ENCODE data around the gene FBF1. TPM values are rescaled to one million over a fixed set of nuclear protein-coding genes. Genes with fewer than 3 reads are reported as not detected.
"Not testable (repeated sequence)": the region's sequence is repeated elsewhere in the genome, so short reads cannot be mapped to it uniquely, and the experiment has no call there.

FBF1 gene
- total RNA-seq, 4 donors from 2014 or later = 41.7 to 49.7 (median 43.4) TPM

DNA sequence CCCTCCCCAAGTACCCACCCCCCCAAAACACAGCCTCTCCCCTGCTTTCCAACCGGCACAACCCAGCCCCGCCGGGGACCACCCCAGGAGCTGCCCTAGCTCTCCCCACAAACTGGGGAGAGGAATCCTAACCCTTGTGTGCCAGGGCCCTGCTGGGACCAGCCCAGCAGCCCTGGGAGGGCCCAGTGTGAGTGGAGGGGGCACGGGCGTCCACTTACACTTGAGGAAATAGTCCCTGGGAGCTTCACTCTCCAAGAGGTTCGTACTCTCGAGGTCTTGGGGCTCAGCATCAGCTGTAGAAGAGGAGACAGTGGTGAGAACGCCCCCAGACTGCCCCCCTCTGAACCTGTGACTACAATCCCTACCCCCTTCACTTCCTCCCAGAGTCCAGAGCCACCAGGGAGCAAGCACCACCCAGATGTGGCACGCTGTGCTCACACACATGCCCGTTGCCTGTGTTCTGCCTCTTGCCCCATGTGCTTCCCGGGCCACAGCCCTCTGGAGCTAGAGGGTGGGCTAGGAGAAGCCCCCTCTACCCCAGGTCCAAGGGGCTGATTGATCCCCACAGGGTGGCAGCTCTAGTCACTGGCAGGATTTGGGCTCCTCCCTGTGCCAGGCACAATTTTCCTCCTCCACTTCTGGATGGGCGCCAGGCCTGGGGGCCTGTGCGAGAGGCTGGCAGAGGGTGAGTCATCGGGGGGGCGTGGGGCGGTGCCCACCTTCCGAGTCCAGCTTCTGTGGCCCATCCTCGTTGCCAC is 65.5 kb downstream of the FBF1 start:
- H3K4me3 ChIP-seq (replicated peaks in 1 of 3) = peak overlapping the region in 1 of 3 donors; percentile 54
- peaks cover 0 to 6% of the 10 kb centered on the region in 2 donors for H3K36me3 ChIP-seq
- peak; percentile 45 to 76 for DNase-seq
- H3K27me3 ChIP-seq = no peaks in the 10 kb centered on the region
- H3K4me1 ChIP-seq = peaks cover 41 to 58% of the 10 kb centered on the region in 2 donors
- peak overlapping the region; percentile 91 to 93 (median 91) for H3K27ac ChIP-seq
- H3K9me3 ChIP-seq = no peaks in the 10 kb centered on the region
- intact Hi-C loops (cut with DNase I) = no loop called here
- TF ChIP-seq POLR2A (IDR thresholded peaks at IDR 0.05) = no peak
- TF ChIP-seq CTCF (IDR thresholded peaks at IDR 0.05) = no peak
- 62 to 68% methylated on average over 8 to 9 of the region's 18 CpGs for WGBS, 2 donors

GRCh38 chr17:75874323-75875181 is 66.3 kb downstream of the FBF1 start:
- Histone ChIP-seq H3K27ac (peak overlapping the region in 2 of 3 donors; percentile 91 to 95), H3K9me3 (no peaks in the 10 kb centered on the region), H3K36me3 (peaks cover 0 to 6% of the 10 kb centered on the region in 2 donors), H3K27me3 (no peaks in the 10 kb centered on the region), H3K4me3 (replicated peaks in 1 of 3) (no peak overlapping the region), H3K4me1 (peaks cover 41 to 61% of the 10 kb centered on the region in 2 donors)
- intact Hi-C loops (cut with DNase I) = no loop called here
- WGBS, 2 donors = 92 to 93% methylated on average over 26 to 32 of the region's 38 CpGs
- DNase-seq = no peak
- TF ChIP-seq POLR2A (IDR thresholded peaks at IDR 0.05) (no peak), CTCF (IDR thresholded peaks at IDR 0.05) (no peak)

GRCh38 chr17:75873587-75874322 is 67.1 kb downstream of the FBF1 start:
- H3K27ac ChIP-seq = peak overlapping the region; percentile 91 to 98 (median 95)
- no peak for TF ChIP-seq POLR2A (IDR thresholded peaks at IDR 0.05)
- TF ChIP-seq CTCF (IDR thresholded peaks at IDR 0.05) = no peak
- DNase-seq = no peak
- WGBS, 2 donors = 76 to 83% methylated on average over 8 to 11 of the region's 11 CpGs
- H3K4me1 ChIP-seq = peaks cover 41 to 67% of the 10 kb centered on the region in 2 donors
- no peaks in the 10 kb centered on the region for H3K27me3 ChIP-seq
- intact Hi-C loops (cut with DNase I) = no loop called here
- no peak overlapping the region for H3K4me3 ChIP-seq (replicated peaks in 1 of 3)
- peaks cover 0 to 6% of the 10 kb centered on the region in 2 donors for H3K36me3 ChIP-seq
- H3K9me3 ChIP-seq = no peaks in the 10 kb centered on the region

- H3K9me3 ChIP-seq = no peaks in the 10 kb centered on the region
- intact Hi-C loops (cut with DNase I) = no loop called here
- 32 to 49% methylated on average over 8 to 12 of the region's 13 CpGs for WGBS, 2 donors
- peaks cover 40 to 67% of the 10 kb centered on the region in 2 donors for H3K4me1 ChIP-seq
- peaks cover 0 to 6% of the 10 kb centered on the region in 2 donors for H3K36me3 ChIP-seq
- peak; percentile 81 to 85 for DNase-seq
- peak overlapping the region; percentile 91 to 98 (median 95) for H3K27ac ChIP-seq
- no peaks in the 10 kb centered on the region for H3K27me3 ChIP-seq
- TF ChIP-seq CTCF (IDR thresholded peaks at IDR 0.05) (peak in 1 of 6 experiments; percentile 25), POLR2A (IDR thresholded peaks at IDR 0.05) (peak in 1 of 2 donors; percentile 32)
- H3K4me3 ChIP-seq (replicated peaks in 1 of 3) = no peak overlapping the region
Observed at GRCh38 chr17:75872434-75873351, 68.1 kb downstream of the FBF1 start.

DNA sequence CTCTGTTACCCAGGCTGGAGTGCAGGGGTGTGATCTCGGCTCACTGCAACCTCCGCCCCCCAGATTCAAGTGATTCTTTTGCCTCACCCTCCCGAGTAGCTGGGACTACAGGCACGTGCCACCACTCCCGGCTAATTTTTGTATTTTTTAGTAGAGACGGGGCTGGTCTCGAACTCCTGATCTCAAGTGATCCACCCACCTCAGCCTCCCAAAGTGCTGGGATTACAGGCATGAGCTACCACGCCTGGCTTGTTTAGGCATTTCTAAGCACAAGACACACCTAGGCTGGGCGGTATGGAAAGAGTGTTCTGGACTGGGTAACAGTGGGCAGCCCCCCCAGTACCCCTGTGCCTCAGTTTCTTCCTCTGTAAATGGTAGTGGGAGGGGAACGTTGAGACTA is 70.6 kb downstream of the FBF1 start:
- Histone ChIP-seq H3K4me1 (peaks cover 16 to 45% of the 10 kb centered on the region in 2 donors), H3K27ac (peak overlapping the region; percentile 41 to 74 (median 71))
- DNase-seq; H3K27me3 ChIP-seq; H3K4me3 ChIP-seq (replicated peaks in 1 of 3); intact Hi-C loops (cut with DNase I); H3K36me3 ChIP-seq; H3K9me3 ChIP-seq: not testable (repeated sequence)
- 53 to 75% methylated on average over 10 of the region's 10 CpGs for WGBS, 2 donors

All from thyroid gland (tissue), 4 donors.